Activated T-cell treated with anti-CD3 and anti-CD28 coated beads, Interleukin-2, amount 50 U/mL, for 24 hours (primary cell): ENCODE data around the gene PLLP.

Source experiments
- DNase-seq: peaks from one replicate; pipeline ENCODE4 v3.0.0-alpha.2; 2020
- H3K27ac Mint-ChIP-seq: 2 replicates; pipeline ENCODE4 v1.8.0; 2020; ENCODE audit warnings: mild to moderate bottlenecking, mixed read lengths
- H3K27me3 Mint-ChIP-seq: 2 replicates; pipeline ENCODE4 v1.8.0; 2020; ENCODE audit warnings: mixed read lengths
- H3K36me3 Mint-ChIP-seq: 2 replicates; pipeline ENCODE4 v1.8.0; 2020; ENCODE audit warnings: low read depth, mixed read lengths
- H3K4me1 Mint-ChIP-seq: 2 replicates; pipeline ENCODE4 v1.8.0; 2020; ENCODE audit warnings: low read depth, mixed read lengths
- H3K4me3 Mint-ChIP-seq: 2 replicates; pipeline ENCODE4 v1.8.0; 2020; ENCODE audit warnings: mild to moderate bottlenecking, moderate library complexity, mixed read lengths
- H3K9me3 Mint-ChIP-seq: 2 replicates; pipeline ENCODE4 v1.8.0; 2020; ENCODE audit warnings: mixed read lengths

Gene PLLP

GRCh38 chr16:57239107-57239506 lies 45.4 kb downstream of the PLLP start:
- Mint-ChIP-seq H3K36me3 (peaks cover 52% of the 10 kb centered on the region), H3K27me3 (no peaks in the 10 kb centered on the region), H3K4me1 (peaks cover 17% of the 10 kb centered on the region), H3K27ac (peak overlapping the region; percentile 30), H3K9me3 (no peaks in the 10 kb centered on the region), H3K4me3 (no peak overlapping the region)
- no peak for DNase-seq

- H3K9me3 Mint-ChIP-seq: no peaks in the 10 kb centered on the region
- DNase-seq: no peak
- peak overlapping the region; percentile 30 for H3K27ac Mint-ChIP-seq
- H3K4me1 Mint-ChIP-seq: peaks cover 16% of the 10 kb centered on the region
- no peaks in the 10 kb centered on the region for H3K27me3 Mint-ChIP-seq
- H3K36me3 Mint-ChIP-seq: peaks cover 56% of the 10 kb centered on the region
- no peak overlapping the region for H3K4me3 Mint-ChIP-seq
Observed at GRCh38 chr16:57238682-57239081, 45.8 kb downstream of the PLLP start.

DNA sequence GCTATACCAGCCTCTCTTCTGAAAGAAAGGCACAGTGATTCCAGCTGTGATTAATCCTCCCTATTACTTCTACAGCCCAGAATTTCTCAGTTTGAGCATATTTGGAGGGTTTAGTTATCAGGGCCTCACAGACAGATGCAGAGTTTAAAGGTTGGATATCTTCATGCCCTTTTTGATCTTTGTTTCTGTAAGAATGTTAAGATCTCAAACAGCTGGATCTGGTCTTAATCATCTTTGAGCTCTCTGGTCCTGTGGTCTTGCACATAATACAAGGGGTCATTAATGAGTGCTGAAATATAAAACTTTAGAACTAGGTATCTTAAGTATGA lies 48.5 kb downstream of the PLLP start:
- H3K36me3 Mint-ChIP-seq: peaks cover 81% of the 10 kb centered on the region
- H3K4me1 Mint-ChIP-seq: peaks cover 16% of the 10 kb centered on the region
- H3K4me3 Mint-ChIP-seq: no peak overlapping the region
- H3K27me3 Mint-ChIP-seq: no peaks in the 10 kb centered on the region
- peak overlapping the region; percentile 77 for H3K27ac Mint-ChIP-seq
- no peak for DNase-seq
- H3K9me3 Mint-ChIP-seq: no peaks in the 10 kb centered on the region

DNA sequence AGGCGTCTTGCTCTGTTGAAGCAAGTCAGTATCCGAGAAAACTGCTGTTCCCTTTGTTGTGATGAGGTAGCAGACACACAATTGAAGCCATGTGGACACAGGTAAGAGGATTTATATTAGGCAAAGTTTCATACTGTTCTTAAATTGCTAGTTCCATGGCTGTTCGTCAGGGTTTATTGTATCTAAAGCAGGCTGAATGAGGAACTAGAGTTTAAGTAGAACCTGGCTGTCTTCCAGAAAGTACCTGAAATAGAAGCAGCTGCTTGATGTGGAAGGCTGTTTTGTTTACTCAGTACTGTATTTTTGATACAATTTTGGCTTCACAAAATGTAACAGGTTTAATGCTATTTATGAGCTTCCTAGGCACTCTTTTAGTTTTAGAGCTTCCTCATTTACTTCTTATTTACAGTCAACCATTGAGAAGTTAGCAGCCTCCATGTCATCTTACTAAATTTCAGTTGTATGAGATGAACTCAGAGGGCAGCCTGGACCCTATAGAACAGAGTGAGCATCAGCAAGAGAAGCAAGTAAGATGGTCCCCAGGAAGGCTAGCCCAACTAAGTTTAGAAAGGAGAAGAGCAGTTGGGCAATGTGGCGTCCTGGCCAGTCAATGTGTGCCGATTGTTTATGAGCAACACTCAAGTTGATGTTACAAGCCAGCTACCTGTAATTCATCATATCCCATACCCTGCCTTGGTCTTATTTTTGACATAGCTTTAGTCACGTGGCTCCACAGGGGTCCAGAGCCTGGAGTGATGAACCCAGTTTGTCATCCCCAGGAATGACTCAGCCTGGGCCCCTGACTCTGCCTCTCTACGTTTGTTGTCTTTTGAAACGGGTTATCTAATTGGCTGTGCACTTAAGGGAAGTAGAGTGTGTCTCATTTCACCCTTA lies 49.1 kb downstream of the PLLP start:
- no peak for DNase-seq
- Mint-ChIP-seq H3K27me3 (no peaks in the 10 kb centered on the region), H3K4me3 (no peak overlapping the region)

GRCh38 chr16:57234707-57235092 lies 49.8 kb downstream of the PLLP start:
- H3K27me3 Mint-ChIP-seq: no peaks in the 10 kb centered on the region
- no peaks in the 10 kb centered on the region for H3K9me3 Mint-ChIP-seq
- peaks cover 83% of the 10 kb centered on the region for H3K36me3 Mint-ChIP-seq
- H3K4me3 Mint-ChIP-seq: no peak overlapping the region
- H3K4me1 Mint-ChIP-seq: peaks cover 16% of the 10 kb centered on the region
- peak overlapping the region; percentile 52 for H3K27ac Mint-ChIP-seq
- DNase-seq: no peak

More for the DNA sequence above, 49.1 kb downstream of the PLLP start:
- Mint-ChIP-seq H3K36me3 (peaks cover 84% of the 10 kb centered on the region), H3K9me3 (no peaks in the 10 kb centered on the region), H3K27ac (peak overlapping the region; percentile 77), H3K4me1 (peaks cover 16% of the 10 kb centered on the region)

DNA sequence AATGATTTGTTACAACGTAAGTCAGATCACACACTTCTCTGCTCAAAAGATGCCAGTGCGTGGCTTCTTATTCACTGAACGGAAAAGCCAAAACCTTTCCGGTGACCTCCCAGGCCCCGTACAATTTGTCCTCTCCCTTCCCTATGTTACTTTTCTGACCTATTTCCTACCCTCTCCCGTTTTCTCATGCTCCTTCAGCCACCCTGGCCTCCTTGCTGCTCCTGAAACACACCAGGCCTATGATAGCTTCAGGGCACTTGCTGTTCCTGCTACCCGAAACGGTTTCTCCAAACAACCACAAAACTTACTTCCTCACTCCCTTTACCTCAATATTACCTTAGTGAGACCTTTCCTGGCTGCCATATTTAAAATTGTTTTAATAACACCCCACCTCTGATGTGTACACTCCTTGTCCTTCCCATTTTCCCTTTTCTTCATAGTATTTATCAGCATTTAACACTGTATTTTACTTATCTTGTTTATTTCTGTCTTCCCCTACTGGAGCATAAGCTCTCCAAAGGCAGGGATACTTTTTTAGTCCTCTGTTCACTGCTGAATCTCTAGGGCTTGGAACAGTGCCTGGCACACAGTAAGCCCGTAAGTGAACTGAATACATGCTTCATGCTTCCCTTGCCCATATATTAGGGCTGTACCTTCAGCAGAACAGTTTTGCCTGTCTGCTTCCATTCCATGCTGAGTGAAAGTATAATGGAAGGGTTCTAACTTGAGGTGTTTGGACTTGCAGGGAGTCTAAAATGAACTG lies 50.3 kb downstream of the PLLP start:
- Mint-ChIP-seq H3K4me3 (no peak overlapping the region), H3K9me3 (no peaks in the 10 kb centered on the region), H3K36me3 (peaks cover 82% of the 10 kb centered on the region), H3K27ac (no peak overlapping the region), H3K27me3 (no peaks in the 10 kb centered on the region), H3K4me1 (peaks cover 14% of the 10 kb centered on the region)
- DNase-seq: no peak

- Mint-ChIP-seq H3K36me3 (peaks cover 87% of the 10 kb centered on the region), H3K9me3 (no peaks in the 10 kb centered on the region), H3K4me1 (peaks cover 10% of the 10 kb centered on the region), H3K27me3 (no peaks in the 10 kb centered on the region), H3K4me3 (no peak overlapping the region), H3K27ac (no peak overlapping the region)
- DNase-seq: no peak
Observed at GRCh38 chr16:57231821-57232350, 52.6 kb downstream of the PLLP start.

DNA sequence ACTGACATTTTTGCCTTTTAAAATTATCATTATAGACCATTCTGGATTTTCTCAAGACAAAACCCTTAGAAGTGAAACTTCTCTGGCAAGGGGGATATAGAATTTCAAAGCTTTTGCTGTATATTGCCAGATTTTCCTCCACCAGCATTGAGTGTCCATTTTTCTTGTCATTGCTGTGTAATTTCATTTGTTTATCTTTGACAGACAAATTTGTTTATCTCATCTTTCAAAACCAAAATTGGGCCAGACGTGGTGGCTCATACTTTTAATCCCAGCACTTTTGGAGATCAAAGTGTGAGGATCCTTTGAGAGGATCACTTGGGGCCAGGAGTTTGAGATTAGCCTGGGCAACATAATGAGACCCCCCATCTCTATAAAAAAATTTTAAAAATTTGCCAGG lies 55.4 kb downstream of the PLLP start:
- no peaks in the 10 kb centered on the region for H3K4me1 Mint-ChIP-seq
- no peaks in the 10 kb centered on the region for H3K27me3 Mint-ChIP-seq
- H3K9me3 Mint-ChIP-seq: no peaks in the 10 kb centered on the region
- peaks cover 90% of the 10 kb centered on the region for H3K36me3 Mint-ChIP-seq
- H3K27ac Mint-ChIP-seq: no peak overlapping the region
- H3K4me3 Mint-ChIP-seq: no peak overlapping the region
- no peak for DNase-seq

GRCh38 chr16:57226701-57227621 lies 57.5 kb downstream of the PLLP start:
- Mint-ChIP-seq H3K27ac (peak overlapping the region; percentile 37), H3K4me1 (no peaks in the 10 kb centered on the region), H3K4me3 (no peak overlapping the region), H3K36me3 (peaks cover 91% of the 10 kb centered on the region), H3K9me3 (no peaks in the 10 kb centered on the region), H3K27me3 (no peaks in the 10 kb centered on the region)
- no peak for DNase-seq

DNA sequence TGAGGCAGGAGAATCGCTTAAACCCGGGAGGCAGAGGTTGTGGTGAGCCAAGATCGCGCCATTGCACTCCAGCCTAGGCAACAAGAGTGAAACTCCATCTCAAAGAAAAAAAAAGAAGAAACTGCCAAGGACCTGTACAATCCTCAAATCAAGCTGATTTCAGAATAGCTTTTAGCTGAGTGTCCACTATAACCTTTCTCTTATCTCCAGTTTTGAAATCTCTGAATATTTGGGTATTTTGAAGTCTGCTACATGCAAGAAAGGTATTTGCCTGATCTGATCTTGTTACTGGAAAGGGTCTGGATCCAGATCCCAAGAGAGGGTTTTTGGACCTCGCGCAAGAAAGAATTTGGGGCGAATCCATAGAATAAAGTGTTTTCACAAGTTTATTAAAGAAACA lies 58.5 kb downstream of the PLLP start:
- DNase-seq: no peak
- no peaks in the 10 kb centered on the region for H3K9me3 Mint-ChIP-seq
- H3K27ac Mint-ChIP-seq: no peak overlapping the region
- peaks cover 90% of the 10 kb centered on the region for H3K36me3 Mint-ChIP-seq
- H3K4me1 Mint-ChIP-seq: no peaks in the 10 kb centered on the region
- no peak overlapping the region for H3K4me3 Mint-ChIP-seq
- no peaks in the 10 kb centered on the region for H3K27me3 Mint-ChIP-seq

DNA sequence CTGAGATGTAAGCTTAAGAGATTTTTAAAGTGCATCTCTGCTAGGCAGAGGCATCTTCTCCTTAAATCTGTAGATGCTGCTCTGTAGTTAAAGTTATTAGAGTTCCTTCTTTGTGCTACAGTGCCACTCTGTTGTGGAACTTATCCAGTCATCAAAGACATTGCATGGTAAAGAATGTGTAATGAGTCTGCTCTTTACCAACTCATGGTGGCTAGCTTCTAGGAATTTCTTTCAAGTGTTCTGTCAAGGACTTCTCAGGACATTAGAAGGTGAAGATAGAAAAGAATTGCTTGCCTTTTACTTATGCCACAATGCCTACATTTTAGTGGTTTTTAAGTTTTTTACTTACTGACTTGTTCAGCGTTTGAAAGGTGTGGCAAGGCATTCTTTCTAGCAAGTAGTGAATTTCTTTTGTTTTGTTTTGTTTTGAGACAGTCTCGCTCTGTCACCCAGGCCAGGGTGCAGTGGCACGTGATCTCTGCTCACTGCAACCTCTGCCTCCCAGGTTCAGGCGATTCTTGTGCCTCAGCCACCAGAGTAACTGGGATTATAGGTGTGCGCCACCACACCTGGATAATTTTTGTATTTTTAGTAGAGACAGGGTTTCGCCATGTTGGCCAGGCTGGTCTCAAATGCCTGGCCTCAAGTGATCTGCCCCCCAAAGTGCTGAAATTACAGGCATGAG lies 59.7 kb downstream of the PLLP start:
- Mint-ChIP-seq H3K4me3 (no peak overlapping the region), H3K36me3 (peaks cover 92% of the 10 kb centered on the region), H3K9me3 (no peaks in the 10 kb centered on the region), H3K27ac (no peak overlapping the region), H3K27me3 (no peaks in the 10 kb centered on the region), H3K4me1 (no peaks in the 10 kb centered on the region)
- DNase-seq: no peak

GRCh38 chr16:57223057-57223456 lies 61.4 kb downstream of the PLLP start:
- Mint-ChIP-seq H3K4me3 (no peak overlapping the region), H3K9me3 (peaks cover 2% of the 10 kb centered on the region), H3K36me3 (peaks cover 95% of the 10 kb centered on the region), H3K4me1 (no peaks in the 10 kb centered on the region), H3K27me3 (no peaks in the 10 kb centered on the region), H3K27ac (no peak overlapping the region)
- no peak for DNase-seq

DNA sequence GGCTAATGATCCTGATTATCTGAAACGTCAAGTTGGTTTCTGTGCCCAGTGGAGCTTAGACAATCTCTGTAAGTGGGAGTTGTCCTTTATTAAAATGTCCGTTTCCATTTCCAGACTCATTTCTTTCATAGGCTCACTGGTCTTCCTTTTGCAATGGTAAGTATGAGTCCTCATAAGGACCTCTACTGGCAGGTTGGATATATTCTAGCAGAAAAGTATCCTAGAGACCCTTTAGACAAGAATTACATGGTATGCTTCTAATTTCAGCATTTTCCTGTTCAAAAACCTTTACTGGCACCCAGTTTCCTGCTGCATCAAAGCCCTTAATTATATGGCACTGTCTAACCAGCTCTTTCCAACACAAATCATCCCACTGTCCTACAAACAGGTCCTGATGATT lies 67.5 kb downstream of the PLLP start:
- Mint-ChIP-seq H3K4me3 (no peak overlapping the region), H3K36me3 (peaks cover 96% of the 10 kb centered on the region), H3K4me1 (no peaks in the 10 kb centered on the region), H3K27me3 (no peaks in the 10 kb centered on the region), H3K27ac (no peak overlapping the region), H3K9me3 (peaks cover 26% of the 10 kb centered on the region)
- no peak for DNase-seq

- Mint-ChIP-seq H3K9me3 (peaks cover 25% of the 10 kb centered on the region), H3K27ac (no peak overlapping the region), H3K36me3 (peaks cover 94% of the 10 kb centered on the region), H3K4me1 (no peaks in the 10 kb centered on the region), H3K27me3 (no peaks in the 10 kb centered on the region), H3K4me3 (no peak overlapping the region)
- DNase-seq: no peak
Observed at GRCh38 chr16:57213462-57213861, 71.0 kb downstream of the PLLP start.
